Stimulated activated CD8-positive, alpha-beta memory T cell treated with anti-CD3 and anti-CD28 coated beads, Interleukin-15, amount 100 ng/mL, for 48 hours (primary cell): ENCODE measurements around the gene LRBA.
"Not testable (repeated sequence)": the region's sequence is repeated elsewhere in the genome, so short reads cannot be mapped to it uniquely, and the experiment has no call there.

Experiments
- DNase-seq, 2 donors: peaks; one replicate each; pipeline ENCODE4 v3.0.0-alpha.2; 2020; ENCODE audit warnings: low read depth in 2 of 2

The LRBA gene

DNA sequence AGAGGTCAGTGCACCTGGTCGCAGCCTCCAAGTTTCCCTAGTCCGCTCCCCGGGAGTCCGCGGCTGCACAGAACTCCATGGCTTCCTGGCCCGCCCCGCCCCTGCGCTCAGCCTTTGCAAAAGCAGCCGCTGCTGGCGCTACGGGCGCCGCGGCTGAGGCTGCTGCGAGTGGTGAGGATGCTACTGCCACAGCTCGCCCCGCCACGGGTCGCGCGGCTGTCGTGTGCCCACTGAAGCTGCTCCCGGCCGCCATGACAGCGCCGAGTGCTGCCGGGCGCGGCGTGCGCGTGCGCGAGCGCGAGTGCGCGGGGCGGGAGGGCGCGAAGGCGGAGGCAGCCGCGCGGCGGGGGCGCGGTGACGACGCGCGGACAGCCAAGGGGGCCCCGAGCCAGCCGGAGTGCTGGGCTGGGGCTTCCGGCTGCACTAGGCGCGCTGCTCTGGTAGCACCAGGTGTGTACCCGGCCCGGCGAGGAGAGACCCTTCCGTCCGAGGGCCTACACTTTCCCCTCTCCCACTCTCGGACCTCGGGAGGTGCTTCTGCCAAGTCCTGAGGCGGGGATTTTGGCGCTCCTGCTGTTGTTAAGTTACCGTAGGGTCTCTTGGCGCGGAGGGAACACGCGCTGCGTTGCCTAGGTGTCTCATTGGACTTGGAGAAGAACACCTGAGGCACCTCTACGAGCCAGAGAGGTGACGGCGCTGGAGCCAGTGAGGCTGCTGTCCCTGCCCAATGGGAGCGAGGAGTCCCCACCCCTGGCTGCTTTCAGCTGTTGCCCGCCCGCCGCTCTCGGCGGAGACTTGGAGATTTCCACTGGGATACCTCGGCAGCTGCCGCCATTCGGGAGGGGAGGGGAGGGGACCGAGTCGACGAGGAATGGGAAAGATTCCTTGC lies 619 bp upstream of the LRBA start:
- peak; percentile 80 to 81 for DNase-seq

DNA sequence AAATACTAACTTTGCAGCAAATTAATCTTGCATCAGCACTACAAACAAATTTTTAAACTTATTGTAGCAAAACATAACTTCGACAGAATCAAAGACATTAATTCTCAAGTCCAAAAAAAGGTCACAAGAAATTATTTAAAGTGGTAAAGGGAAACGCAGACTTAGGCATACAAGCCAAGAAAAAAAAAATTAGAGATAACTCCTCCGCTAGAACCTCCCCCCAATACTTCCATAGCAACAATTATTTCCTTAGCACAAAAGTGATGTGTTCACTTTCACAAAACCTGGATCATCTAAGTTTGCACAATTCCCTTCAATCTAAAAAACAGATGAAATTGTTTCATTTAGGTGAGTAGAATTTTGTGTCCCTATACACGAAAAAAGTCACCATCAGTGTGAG lies 1.1 kb downstream of the LRBA start:
- DNase-seq = no peak

- no peak for DNase-seq
Measured at GRCh38 chr4:151013491-151013890, 1.6 kb downstream of the LRBA start.

DNA sequence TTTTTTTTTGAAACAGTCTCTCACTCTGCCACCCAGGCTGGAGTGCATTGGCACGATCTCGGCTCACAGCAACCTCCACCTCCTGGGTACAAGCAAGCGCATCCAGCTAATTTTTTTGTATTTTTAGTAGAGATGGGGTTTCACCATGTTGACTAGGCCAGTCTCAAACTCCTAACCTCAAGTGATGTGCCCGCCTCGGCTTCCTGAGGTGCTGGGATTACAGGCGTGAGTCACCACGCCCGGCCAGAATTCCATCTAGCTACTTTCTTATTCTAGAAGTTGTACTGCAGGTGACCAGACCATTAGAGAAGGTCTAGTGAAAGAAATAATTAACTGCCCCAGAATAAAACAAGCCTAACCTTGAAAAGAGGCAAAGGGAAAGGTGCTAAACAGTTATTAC lies 2.3 kb downstream of the LRBA start:
- DNase-seq = no peak

GRCh38 chr4:151012376-151012775 lies 2.7 kb downstream of the LRBA start:
- DNase-seq = no peak

DNA sequence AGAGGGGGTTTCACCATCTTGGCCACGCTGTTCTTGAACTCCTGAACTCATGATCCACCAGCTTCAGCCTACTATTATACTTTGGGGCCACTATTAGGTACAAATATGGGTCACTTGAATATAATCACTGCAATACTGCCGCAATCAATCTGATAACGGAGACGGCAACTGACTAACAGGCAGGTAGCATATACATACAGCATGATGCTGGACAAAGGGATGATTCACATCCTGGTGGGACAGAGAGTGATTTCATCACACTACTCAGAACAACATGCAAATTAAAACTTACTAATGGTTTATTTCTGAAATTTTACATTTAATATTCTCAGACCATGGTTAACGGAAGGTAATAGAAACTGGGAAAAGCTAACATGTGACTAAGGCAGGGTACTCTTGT lies 10.9 kb downstream of the LRBA start:
- DNase-seq = no peak

DNA sequence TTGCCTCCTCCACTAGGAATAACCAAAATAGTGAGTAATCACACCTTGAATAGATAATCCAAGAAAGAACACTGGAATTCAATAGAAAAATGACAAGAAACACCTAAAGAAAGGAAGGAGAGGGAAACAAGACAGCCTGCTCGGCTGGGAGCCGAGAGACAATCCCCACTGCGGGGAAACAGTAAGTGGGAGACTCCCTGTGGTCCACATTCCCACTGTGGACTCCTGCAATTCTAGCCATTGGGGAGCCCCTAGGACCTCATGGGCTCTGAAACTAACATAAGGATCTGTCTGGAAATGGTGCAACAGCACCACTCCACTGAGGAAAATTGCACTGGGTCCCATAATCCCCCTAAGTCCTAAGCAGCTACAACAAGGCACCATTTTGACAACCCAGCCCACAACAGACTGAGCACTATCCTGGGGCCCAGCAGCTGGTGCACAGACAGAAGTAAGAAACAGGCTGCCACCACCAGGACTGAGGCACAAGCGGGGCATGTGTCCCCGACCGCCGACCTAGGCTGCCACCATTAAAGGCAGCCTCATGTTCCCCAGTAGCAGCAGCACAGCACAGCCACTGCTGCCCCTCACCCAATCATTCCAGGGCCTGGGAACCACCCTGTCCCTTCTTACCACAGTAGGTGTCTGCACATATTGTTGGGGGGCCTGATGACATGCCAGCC lies 14.2 kb downstream of the LRBA start:
- no peak for DNase-seq

- no peak for DNase-seq
Measured at GRCh38 chr4:150999086-150999485, 16.0 kb downstream of the LRBA start.

DNA sequence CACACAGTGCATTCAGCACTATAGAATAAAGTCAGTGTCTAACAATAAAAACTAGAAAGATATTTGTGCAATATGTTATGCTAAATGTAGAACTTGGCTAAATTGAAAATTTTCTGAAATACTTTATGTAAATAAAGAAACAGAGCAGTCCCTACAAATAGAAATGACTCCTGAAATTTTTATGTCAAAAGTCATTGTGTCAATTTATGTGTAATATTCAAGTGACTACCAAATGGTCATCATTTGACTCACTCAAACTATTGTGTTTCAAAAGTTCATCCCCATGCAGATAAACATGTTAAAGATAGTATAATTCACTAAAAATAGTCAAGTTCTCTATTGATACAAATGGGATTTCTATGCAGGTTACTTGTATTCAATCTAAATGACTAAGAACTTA lies 17.9 kb downstream of the LRBA start:
- no peak for DNase-seq

DNA sequence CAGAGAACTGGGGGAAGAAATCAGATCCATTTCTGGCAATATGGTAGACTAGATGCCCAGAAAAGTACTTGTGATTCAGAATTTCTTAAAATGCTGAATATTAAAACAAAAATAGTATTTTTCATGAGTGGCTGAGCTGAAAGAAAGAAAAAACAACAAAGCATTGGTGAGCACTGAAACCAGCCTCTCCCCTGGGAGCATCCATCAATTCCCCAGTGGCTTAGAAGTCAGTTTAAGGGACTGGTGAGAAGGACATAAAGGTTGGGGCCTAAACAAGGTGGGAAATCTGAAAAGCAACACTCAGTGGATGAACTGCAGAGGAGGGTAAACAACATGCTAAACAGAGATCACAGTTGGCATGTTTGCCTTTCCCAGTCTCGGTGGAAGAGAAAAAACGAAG lies 20.4 kb downstream of the LRBA start:
- DNase-seq = no peak

DNA sequence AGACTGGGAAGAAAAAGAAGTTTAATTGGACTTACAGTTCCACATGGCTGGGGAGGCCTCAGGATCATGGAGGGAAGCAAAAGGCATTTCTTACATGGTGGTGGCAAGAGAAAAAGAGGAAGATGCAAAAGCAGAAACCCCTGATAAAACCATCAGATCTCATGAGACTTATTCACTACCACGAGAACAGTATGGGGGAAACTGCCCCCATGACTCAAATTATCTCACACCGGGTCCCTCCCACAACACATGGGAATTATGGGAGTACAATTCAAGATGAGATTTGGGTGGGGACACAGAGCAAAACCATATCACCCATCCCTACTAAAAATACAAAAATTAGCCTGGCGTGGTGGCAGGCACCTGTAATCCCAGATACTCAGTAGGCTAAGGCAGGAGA lies 21.5 kb downstream of the LRBA start:
- DNase-seq = not testable (repeated sequence)

- no peak for DNase-seq
Measured at GRCh38 chr4:150990993-150991392, 24.1 kb downstream of the LRBA start.

DNA sequence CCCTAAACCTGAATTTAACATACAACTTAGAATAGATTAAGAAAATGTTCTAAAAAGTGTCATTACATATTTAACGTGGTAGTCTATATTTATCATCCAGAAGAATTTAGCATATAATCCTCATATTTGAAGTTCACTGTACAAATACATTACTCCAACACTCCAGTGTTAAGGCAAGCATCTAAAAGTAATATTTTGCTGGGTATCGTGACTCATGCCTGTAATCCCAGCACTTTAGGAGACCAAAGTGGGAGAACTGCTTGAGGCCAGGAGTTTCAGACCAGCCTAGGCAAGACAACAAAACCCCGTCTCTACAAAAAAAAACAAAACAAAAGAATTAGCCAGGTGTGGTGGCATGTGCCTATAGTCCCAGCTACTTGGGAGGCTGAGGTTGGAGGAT lies 24.8 kb downstream of the LRBA start:
- DNase-seq = no peak

GRCh38 chr4:150988238-150988637 lies 26.8 kb downstream of the LRBA start:
- DNase-seq = no peak

GRCh38 chr4:150987204-150987603 lies 27.9 kb downstream of the LRBA start:
- no peak for DNase-seq

- peak; percentile 27 to 39 for DNase-seq
Measured at GRCh38 chr4:150986085-150986484, 29.0 kb downstream of the LRBA start.

DNA sequence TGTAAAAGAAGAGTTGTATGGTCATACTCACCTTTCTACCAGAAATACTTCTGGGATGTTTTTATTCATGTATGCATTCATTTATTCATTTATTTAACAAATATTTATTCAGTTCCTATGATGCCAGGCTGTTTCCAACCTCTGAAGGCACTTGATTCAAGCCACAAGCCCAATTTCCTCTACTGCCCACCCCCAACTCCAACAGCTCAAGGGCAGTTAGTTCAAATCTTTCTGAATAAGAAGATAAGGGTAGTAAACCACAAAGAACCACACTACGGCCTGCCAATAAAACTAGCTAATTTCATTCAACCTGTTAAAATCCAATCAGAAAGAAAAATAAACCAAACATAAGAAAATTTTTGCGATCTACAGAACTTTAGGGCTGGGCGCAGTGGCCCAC lies 31.2 kb downstream of the LRBA start:
- no peak for DNase-seq

DNA sequence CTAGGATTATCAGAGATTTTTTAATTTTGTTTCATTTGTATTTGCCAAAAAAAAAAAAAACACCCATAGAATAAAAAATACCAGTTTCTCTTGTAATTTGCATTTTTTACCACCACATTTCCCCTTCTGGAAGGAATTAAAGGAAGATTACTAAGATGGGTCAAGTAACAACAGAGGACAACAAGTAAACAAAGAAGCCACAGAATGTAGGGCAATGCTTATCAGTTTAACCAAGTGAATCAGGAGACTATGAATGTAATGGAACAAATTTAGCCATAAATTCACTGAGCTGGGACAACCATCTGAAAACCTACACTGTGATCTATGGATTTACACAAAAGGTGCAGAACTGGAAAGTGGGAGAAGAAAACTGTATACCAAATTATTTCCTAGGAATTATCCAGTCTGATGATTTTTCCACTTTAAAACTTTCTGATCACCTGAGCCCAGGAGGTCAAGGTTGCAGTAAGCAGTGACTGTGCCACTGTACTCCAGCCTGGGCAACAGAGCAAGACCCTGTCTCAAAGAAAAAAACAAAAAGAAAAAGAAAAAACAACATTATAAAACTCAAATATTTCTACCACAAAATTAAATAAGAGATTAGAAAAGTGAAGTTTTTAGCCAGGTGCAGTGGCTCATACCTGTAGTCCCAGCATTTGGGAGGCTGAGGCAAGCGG lies 32.4 kb downstream of the LRBA start:
- DNase-seq = no peak

GRCh38 chr4:150978738-150979575 lies 36.1 kb downstream of the LRBA start:
- no peak for DNase-seq

DNA sequence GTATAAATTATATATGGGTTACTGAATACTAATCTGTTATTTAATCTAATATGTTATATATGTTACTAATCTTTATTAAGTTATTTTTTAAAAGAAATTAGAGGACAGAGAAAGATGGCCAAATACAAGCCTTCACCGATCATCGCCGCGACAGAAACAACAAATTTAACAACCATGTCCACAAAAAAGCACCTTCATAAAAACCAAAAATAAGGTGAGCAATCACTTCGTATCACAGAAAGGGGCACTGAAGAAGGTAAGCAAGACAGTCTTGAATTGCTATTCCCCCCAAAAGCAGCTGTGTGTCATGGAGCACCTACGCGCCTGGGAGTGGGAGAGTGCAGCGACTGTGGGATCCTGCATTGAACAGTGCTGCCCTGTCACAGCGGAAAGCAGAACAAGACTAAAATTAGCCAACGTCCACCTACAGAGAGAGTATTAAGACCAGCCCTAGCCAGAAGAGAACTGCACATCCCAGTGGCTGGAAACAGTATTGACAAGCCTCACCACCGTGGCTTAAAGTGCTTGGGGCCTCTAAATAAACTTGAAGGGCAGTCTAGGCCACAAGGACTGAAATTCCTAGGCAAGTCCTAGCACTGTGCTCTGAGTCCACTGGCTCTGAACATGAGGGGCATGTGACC lies 38.5 kb downstream of the LRBA start:
- no peak for DNase-seq

DNA sequence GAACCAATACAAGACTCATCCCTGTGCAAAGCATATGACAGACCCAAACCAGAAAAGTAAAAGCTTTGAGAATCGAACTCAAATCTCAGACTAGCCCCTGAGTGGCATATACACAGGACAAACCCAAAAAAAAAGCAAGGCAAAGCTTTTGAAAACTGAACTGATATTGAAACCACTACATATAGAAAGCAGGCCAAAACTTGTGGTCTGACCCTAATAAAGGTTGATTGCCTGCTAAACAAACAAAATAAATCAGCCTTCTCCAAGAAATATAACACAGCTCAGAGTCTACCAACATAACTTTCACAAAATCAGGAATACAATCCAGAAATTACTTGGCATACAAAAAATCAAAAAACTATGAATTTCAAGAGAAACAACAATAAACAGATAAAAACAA lies 40.3 kb downstream of the LRBA start:
- DNase-seq = no peak
